ENCODE measurements around the gene AMOTL2.

AMOTL2 gene

DNA sequence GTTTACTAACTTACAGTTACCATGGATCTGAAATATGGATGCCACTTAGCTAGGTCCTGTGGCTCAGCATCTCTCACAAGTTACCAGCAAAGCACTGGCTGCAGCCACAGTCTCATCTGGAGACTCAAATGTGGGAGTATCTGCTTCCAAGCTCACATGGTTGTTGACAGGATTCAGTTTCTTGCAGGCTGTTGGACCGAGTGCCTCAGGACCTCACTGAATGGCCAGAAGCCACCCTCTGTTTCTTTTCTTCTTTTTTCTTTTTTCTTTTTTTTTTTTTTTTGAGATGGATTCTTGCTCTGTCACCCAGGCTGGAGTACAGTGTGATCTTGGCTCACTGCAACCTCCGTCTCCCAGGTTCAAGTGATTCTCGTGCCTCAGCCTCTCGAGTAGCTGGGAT is 20.1 kb upstream of the AMOTL2 start:
- Histone ChIP-seq H3K4me1 (ENCODE audit: control insufficient read depth in 1 of 2, insufficient read depth in 1 of 2, low read depth in 1 of 2, low read length in 1 of 2) (no peaks in the 10 kb centered on the region), H3K27ac (no peak overlapping the region), H3K9me3 (no peaks in the 10 kb centered on the region), H3K27me3 (no peaks in the 10 kb centered on the region), H3K36me3 (no peaks in the 10 kb centered on the region), H3K4me3 (ENCODE audit: low read depth in 1 of 2, low read length in 1 of 2) (no peak overlapping the region)
- TF ChIP-seq CTCF (IDR thresholded peaks at IDR 0.05), result no peak

GRCh38 chr3:134393074-134393473 is 18.8 kb upstream of the AMOTL2 start:
- no peaks in the 10 kb centered on the region for H3K27me3 ChIP-seq
- TF ChIP-seq CTCF (IDR thresholded peaks at IDR 0.05), result no peak
- H3K4me1 ChIP-seq (ENCODE audit: control insufficient read depth in 1 of 2, insufficient read depth in 1 of 2, low read depth in 1 of 2, low read length in 1 of 2), result no peaks in the 10 kb centered on the region
- no peaks in the 10 kb centered on the region for H3K9me3 ChIP-seq
- H3K36me3 ChIP-seq, result no peaks in the 10 kb centered on the region
- H3K4me3 ChIP-seq (ENCODE audit: low read depth in 1 of 2, low read length in 1 of 2), result no peak overlapping the region
- H3K27ac ChIP-seq, result no peak overlapping the region

DNA sequence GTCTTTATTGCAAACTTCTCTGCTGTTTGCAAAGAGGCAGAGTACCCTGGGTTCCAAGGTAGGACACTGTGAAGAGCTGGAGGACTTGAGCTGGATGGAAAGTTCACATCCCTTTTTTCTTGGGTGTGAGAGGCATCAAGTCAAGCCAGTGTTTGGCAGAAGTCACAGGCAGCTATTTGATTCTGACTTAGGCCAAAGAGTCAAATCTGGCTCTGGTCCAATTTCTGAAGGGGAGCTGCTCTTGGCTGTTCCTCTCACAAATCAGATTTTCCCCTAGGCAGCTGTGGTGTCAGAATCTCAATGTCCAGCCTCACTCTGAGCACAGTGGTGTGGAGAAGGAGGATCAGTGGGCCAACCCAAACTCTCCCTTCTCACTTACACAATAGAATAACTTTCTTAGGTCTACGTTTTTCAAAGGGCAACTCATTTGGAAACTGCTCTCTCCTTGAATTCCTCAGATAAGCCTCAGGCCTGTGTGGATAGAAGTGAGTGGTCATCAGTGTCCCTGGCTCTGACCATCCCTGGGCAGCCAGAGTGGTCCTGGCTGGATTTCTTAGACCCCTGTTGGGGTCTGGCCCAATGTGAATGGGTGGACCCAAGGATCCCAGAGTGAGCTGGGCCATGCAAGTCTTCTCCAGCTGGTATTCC is 18.2 kb upstream of the AMOTL2 start:
- H3K4me3 ChIP-seq (ENCODE audit: low read depth in 1 of 2, low read length in 1 of 2), result no peak overlapping the region
- no peaks in the 10 kb centered on the region for H3K4me1 ChIP-seq (ENCODE audit: control insufficient read depth in 1 of 2, insufficient read depth in 1 of 2, low read depth in 1 of 2, low read length in 1 of 2)
- no peak for TF ChIP-seq CTCF (IDR thresholded peaks at IDR 0.05)
- no peaks in the 10 kb centered on the region for H3K27me3 ChIP-seq
- H3K9me3 ChIP-seq, result no peaks in the 10 kb centered on the region
- no peaks in the 10 kb centered on the region for H3K36me3 ChIP-seq
- no peak overlapping the region for H3K27ac ChIP-seq

- H3K4me3 ChIP-seq (ENCODE audit: low read depth in 1 of 2, low read length in 1 of 2), result no peak overlapping the region
- no peaks in the 10 kb centered on the region for H3K36me3 ChIP-seq
- peaks cover 6% of the 10 kb centered on the region for H3K27me3 ChIP-seq
- H3K4me1 ChIP-seq (ENCODE audit: control insufficient read depth in 1 of 2, insufficient read depth in 1 of 2, low read depth in 1 of 2, low read length in 1 of 2), result no peaks in the 10 kb centered on the region
- no peaks in the 10 kb centered on the region for H3K9me3 ChIP-seq
- H3K27ac ChIP-seq, result no peak overlapping the region
- no peak for TF ChIP-seq CTCF (IDR thresholded peaks at IDR 0.05)
Observed at GRCh38 chr3:134389865-134390264, 15.6 kb upstream of the AMOTL2 start.

DNA sequence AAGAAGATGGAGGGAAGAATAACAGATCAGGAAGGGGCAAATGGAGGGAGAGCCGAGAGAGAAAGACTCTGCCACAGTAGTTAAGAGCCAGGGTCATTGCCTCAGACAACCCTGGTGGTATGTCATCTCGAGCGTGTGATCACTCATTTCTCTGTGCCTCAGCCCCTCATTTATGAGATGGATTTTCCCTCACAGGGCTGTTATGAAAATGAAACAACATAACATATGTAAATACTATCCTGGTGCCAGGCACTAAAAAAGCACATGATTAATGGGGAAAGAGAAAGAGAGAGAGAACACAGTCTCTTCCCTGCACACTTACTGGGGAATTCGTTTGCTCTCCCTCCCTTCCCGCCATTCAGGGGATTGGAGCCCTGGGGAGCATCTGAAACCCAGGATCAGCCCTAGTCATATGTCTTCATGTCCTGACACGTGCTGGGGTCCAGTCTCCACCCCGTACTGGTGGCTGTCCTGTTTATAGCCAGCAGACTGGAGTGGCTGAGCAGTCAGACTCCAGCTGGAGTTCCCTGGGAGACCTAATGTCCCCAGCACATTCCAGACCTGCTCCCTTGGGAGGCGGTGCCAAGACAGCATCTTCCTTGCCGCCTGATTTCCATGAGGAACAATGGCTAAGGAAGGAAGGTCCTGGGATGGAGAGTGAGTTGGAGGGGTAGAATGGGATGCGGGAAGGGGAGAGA is 14.7 kb upstream of the AMOTL2 start:
- TF ChIP-seq CTCF (IDR thresholded peaks at IDR 0.05), result no peak
- H3K4me3 ChIP-seq (ENCODE audit: low read depth in 1 of 2, low read length in 1 of 2), result no peak overlapping the region

More for the DNA sequence above, 14.7 kb upstream of the AMOTL2 start:
- Histone ChIP-seq H3K4me1 (ENCODE audit: control insufficient read depth in 1 of 2, insufficient read depth in 1 of 2, low read depth in 1 of 2, low read length in 1 of 2) (no peaks in the 10 kb centered on the region), H3K27ac (no peak overlapping the region), H3K27me3 (peaks cover 6% of the 10 kb centered on the region), H3K36me3 (no peaks in the 10 kb centered on the region), H3K9me3 (no peaks in the 10 kb centered on the region)
